ENCODE results near the gene GRM7.

GRCh38 chr3:7752005-7752404 lies 891.1 kb downstream of the GRM7 start:
- no peak for TF ChIP-seq CTCF (conservative IDR thresholded peaks at IDR 0.05; ENCODE audit: low read depth, low read length)
- no peak for TF ChIP-seq EZH2 (IDR thresholded peaks at IDR 0.05; ENCODE audit: borderline replicate concordance, low read depth, low read length, poor library complexity, severe bottlenecking)

Data from A673 (cell line).